AG09319 (cell line): ENCODE results near the gene B4GALT2.

Experiments
- DNase-seq: peaks from one replicate; pipeline ENCODE4 v3.0.0-alpha.2; 2010; ENCODE audit warnings: low read depth; ENCODE audit errors: extremely low read depth
- TF ChIP-seq, protein P1 (sequence below): IDR thresholded peaks from 2 replicates; pipeline ENCODE4 v1.5.1; 2011; ENCODE audit warnings: low read depth, mild to moderate bottlenecking, inconsistent platforms, low read length, moderate library complexity

The B4GALT2 gene

GRCh38 chr1:43957407-43958040 is 21.5 kb upstream of the B4GALT2 start:
- no peak for DNase-seq
- TF ChIP-seq, protein P1, sequence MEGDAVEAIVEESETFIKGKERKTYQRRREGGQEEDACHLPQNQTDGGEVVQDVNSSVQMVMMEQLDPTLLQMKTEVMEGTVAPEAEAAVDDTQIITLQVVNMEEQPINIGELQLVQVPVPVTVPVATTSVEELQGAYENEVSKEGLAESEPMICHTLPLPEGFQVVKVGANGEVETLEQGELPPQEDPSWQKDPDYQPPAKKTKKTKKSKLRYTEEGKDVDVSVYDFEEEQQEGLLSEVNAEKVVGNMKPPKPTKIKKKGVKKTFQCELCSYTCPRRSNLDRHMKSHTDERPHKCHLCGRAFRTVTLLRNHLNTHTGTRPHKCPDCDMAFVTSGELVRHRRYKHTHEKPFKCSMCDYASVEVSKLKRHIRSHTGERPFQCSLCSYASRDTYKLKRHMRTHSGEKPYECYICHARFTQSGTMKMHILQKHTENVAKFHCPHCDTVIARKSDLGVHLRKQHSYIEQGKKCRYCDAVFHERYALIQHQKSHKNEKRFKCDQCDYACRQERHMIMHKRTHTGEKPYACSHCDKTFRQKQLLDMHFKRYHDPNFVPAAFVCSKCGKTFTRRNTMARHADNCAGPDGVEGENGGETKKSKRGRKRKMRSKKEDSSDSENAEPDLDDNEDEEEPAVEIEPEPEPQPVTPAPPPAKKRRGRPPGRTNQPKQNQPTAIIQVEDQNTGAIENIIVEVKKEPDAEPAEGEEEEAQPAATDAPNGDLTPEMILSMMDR: no peak

- TF ChIP-seq, protein P1: no peak
- DNase-seq: no peak
Observed at GRCh38 chr1:43958351-43959255, 20.4 kb upstream of the B4GALT2 start.

DNA sequence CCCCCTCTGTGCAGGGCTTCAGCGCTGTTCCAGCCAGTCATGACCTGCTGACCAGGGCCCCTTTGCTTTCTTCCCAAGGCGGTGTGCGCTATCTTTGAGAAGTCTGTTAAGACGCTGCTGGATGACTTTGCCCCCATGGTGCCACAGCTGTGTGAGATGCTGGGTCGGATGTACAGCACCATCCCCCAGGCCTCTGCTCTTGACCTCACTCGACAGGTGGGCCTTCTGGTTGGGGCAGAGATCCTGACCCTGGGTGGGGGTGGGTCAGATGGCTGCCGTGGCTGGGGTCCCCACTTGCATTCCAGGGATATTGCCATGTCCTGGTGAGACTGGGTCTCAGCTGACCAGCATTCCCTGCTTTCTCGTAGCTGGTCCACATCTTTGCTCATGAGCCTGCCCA is 18.2 kb upstream of the B4GALT2 start:
- no peak for DNase-seq
- TF ChIP-seq, protein P1: no peak

DNA sequence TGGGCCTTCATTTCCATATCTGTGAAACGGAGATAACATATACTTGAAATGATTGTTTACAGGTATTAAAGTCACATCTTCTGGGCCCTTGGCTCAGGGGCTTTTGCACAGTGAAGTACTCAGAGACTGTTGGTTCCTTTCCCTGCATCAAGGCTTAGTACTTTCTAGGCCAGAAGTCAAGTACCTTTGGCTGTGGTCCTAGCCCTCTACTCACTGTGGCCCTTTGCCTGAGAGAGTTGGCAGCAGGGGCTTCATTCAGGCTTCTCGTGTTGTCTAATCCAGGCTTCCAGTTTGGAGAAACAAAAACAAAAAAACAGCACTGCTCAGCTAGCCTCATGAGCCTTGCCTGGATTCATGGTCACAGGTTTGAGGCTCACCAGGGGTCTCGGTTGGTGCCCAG is 17.3 kb upstream of the B4GALT2 start:
- no peak for DNase-seq
- TF ChIP-seq, protein P1: no peak

- no peak for DNase-seq
- TF ChIP-seq, protein P1: no peak
Observed at GRCh38 chr1:43962324-43962723, 16.7 kb upstream of the B4GALT2 start.

DNA sequence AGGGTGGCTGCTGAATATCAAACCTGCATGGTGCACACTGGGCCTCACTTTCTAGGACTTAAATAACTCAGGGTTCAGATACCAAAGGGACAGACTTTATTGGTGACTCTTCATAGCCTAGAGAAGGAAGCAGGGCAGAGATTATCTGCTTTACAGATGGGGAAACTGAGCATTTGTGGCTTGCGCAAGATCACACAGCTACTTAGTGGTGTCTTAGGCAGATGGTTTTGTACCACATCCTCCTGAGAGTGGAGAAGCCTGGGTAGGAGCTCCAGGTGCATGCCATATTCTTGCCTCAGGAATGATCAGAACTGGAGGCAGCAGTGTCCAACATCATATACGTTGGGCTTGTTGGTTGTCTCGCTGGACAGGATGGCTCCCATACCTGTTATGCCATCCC is 16.0 kb upstream of the B4GALT2 start:
- TF ChIP-seq, protein P1: no peak
- no peak for DNase-seq

DNA sequence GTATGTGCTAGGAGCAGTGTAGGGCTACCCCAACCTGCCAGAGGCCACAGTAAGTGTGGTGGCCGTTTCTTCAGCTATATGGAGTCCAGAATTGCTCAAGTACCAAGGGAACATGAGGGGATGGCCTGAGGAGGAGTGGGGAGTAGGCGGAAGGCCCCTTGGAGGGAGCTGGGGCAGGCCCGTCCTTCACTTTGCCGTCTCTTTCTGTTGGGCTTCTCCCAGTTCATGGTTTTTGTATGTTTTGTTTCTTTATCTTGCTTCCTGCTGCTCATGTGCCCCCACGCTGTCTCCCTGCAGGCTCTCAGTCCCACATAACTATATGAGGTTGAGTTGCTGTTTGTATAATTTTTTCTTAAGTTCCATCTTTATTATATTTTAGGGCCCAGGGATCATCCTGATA is 15.1 kb upstream of the B4GALT2 start:
- TF ChIP-seq, protein P1: no peak
- DNase-seq: no peak
